ENCODE data around the gene SNRPD2.

SNRPD2 gene

GRCh38 chr19:45713141-45713540 is 21.4 kb upstream of the SNRPD2 start:
- no CpG with 5 or more reads among the region's 15 CpGs for WGBS (ENCODE audit: extremely low coverage, insufficient coverage, insufficient read length)
- Histone ChIP-seq H3K4ac (ENCODE audit: low read depth, low read length) (no peak overlapping the region), H4K91ac (ENCODE audit: low read depth, low read length) (no peak overlapping the region)

GRCh38 chr19:45712699-45713067 is 20.9 kb upstream of the SNRPD2 start:
- H2AFZ ChIP-seq (ENCODE audit: insufficient read depth, low read length, poor library complexity) = no peak overlapping the region
- no peak for DNase-seq
- H4K12ac ChIP-seq (ENCODE audit: low read depth, low read length) = no peak overlapping the region
- no peak overlapping the region for H3K4me2 ChIP-seq (ENCODE audit: low read length)
- H3K4me3 ChIP-seq (ENCODE audit: low read depth, low read length) = no peak overlapping the region
- no peaks in the 10 kb centered on the region for H3K27me3 ChIP-seq (ENCODE audit: insufficient read depth, low read length)
- no CpG with 5 or more reads among the region's 25 CpGs for WGBS (ENCODE audit: extremely low coverage, insufficient coverage, insufficient read length)
- H3K9me3 ChIP-seq (ENCODE audit: insufficient read depth, low read depth, low read length) = no peaks in the 10 kb centered on the region
- no peak overlapping the region for H3K18ac ChIP-seq (ENCODE audit: low read length)
- peaks cover 8% of the 10 kb centered on the region for H3K79me2 ChIP-seq (ENCODE audit: control insufficient read depth, insufficient read depth, low read length, poor library complexity)
- H4K91ac ChIP-seq (ENCODE audit: low read depth, low read length) = no peak overlapping the region
- H3K27ac ChIP-seq (ENCODE audit: low read depth, low read length) = no peak overlapping the region
- no peak overlapping the region for H2BK120ac ChIP-seq (ENCODE audit: insufficient read depth, low read length, poor library complexity)
- no peak overlapping the region for H3K4ac ChIP-seq (ENCODE audit: low read depth, low read length)
- H2AK5ac ChIP-seq (ENCODE audit: low read length) = no peak overlapping the region
- no peak overlapping the region for H3K14ac ChIP-seq (ENCODE audit: low read length)
- no peak overlapping the region for H2BK12ac ChIP-seq (ENCODE audit: low read length)
- peaks cover 27 to 31% of the 10 kb centered on the region in 2 experiments for H3K36me3 ChIP-seq (ENCODE audit: control insufficient read depth in 1 of 2, insufficient read depth in 2 of 2, low read length in 2 of 2)
- H4K8ac ChIP-seq (ENCODE audit: low read depth, low read length) = no peak overlapping the region
- no peak overlapping the region for H2BK5ac ChIP-seq (ENCODE audit: low read depth, low read length, poor library complexity)
- no peak overlapping the region for H3K23ac ChIP-seq (ENCODE audit: low read length)
- H3K79me1 ChIP-seq (ENCODE audit: low read length) = peaks cover 5% of the 10 kb centered on the region
- H3K9ac ChIP-seq (ENCODE audit: low read length) = no peak overlapping the region
- peaks cover 0 to 3% of the 10 kb centered on the region in 2 experiments for H3K4me1 ChIP-seq (ENCODE audit: control insufficient read depth in 1 of 2, insufficient read depth in 2 of 2, low read length in 2 of 2)

More at GRCh38 chr19:45713141-45713540, 21.4 kb upstream of the SNRPD2 start:
- H3K79me2 ChIP-seq (ENCODE audit: control insufficient read depth, insufficient read depth, low read length, poor library complexity) = peaks cover 8% of the 10 kb centered on the region
- H3K14ac ChIP-seq (ENCODE audit: low read length) = no peak overlapping the region
- no peak overlapping the region for H4K12ac ChIP-seq (ENCODE audit: low read depth, low read length)
- H2BK120ac ChIP-seq (ENCODE audit: insufficient read depth, low read length, poor library complexity) = no peak overlapping the region
- no peak overlapping the region for H3K9ac ChIP-seq (ENCODE audit: low read length)
- no peak overlapping the region for H2BK12ac ChIP-seq (ENCODE audit: low read length)
- H3K23ac ChIP-seq (ENCODE audit: low read length) = no peak overlapping the region
- H3K27ac ChIP-seq (ENCODE audit: low read depth, low read length) = no peak overlapping the region
- no peak overlapping the region for H3K4me2 ChIP-seq (ENCODE audit: low read length)
- H3K27me3 ChIP-seq (ENCODE audit: insufficient read depth, low read length) = no peaks in the 10 kb centered on the region
- no peak overlapping the region for H4K8ac ChIP-seq (ENCODE audit: low read depth, low read length)
- no peak overlapping the region for H2AFZ ChIP-seq (ENCODE audit: insufficient read depth, low read length, poor library complexity)
- H2BK5ac ChIP-seq (ENCODE audit: low read depth, low read length, poor library complexity) = no peak overlapping the region
- no peak overlapping the region for H3K4me3 ChIP-seq (ENCODE audit: low read depth, low read length)
- peaks cover 27 to 31% of the 10 kb centered on the region in 2 experiments for H3K36me3 ChIP-seq (ENCODE audit: control insufficient read depth in 1 of 2, insufficient read depth in 2 of 2, low read length in 2 of 2)
- peaks cover 8% of the 10 kb centered on the region for H3K79me1 ChIP-seq (ENCODE audit: low read length)
- DNase-seq = no peak
- H3K18ac ChIP-seq (ENCODE audit: low read length) = no peak overlapping the region
- H3K4me1 ChIP-seq (ENCODE audit: control insufficient read depth in 1 of 2, insufficient read depth in 2 of 2, low read length in 2 of 2) = peaks cover 4 to 7% of the 10 kb centered on the region in 2 experiments
- no peaks in the 10 kb centered on the region for H3K9me3 ChIP-seq (ENCODE audit: insufficient read depth, low read depth, low read length)
- H2AK5ac ChIP-seq (ENCODE audit: low read length) = no peak overlapping the region

- no peak overlapping the region for H3K18ac ChIP-seq (ENCODE audit: low read length)
- H3K14ac ChIP-seq (ENCODE audit: low read length) = no peak overlapping the region
- H3K4me3 ChIP-seq (ENCODE audit: low read depth, low read length) = no peak overlapping the region
- H4K91ac ChIP-seq (ENCODE audit: low read depth, low read length) = no peak overlapping the region
- no peak for DNase-seq
- H3K9me3 ChIP-seq (ENCODE audit: insufficient read depth, low read depth, low read length) = no peaks in the 10 kb centered on the region
- H3K4me2 ChIP-seq (ENCODE audit: low read length) = no peak overlapping the region
- no peaks in the 10 kb centered on the region for H3K27me3 ChIP-seq (ENCODE audit: insufficient read depth, low read length)
- peaks cover 0 to 3% of the 10 kb centered on the region in 2 experiments for H3K4me1 ChIP-seq (ENCODE audit: control insufficient read depth in 1 of 2, insufficient read depth in 2 of 2, low read length in 2 of 2)
- no peak overlapping the region for H3K23ac ChIP-seq (ENCODE audit: low read length)
- H2BK120ac ChIP-seq (ENCODE audit: insufficient read depth, low read length, poor library complexity) = no peak overlapping the region
- no peak overlapping the region for H3K4ac ChIP-seq (ENCODE audit: low read depth, low read length)
- H2AFZ ChIP-seq (ENCODE audit: insufficient read depth, low read length, poor library complexity) = no peak overlapping the region
- peaks cover 4% of the 10 kb centered on the region for H3K79me1 ChIP-seq (ENCODE audit: low read length)
- no peak overlapping the region for H2AK5ac ChIP-seq (ENCODE audit: low read length)
- no peak overlapping the region for H2BK5ac ChIP-seq (ENCODE audit: low read depth, low read length, poor library complexity)
- H4K12ac ChIP-seq (ENCODE audit: low read depth, low read length) = no peak overlapping the region
- peaks cover 27 to 31% of the 10 kb centered on the region in 2 experiments for H3K36me3 ChIP-seq (ENCODE audit: control insufficient read depth in 1 of 2, insufficient read depth in 2 of 2, low read length in 2 of 2)
- H3K79me2 ChIP-seq (ENCODE audit: control insufficient read depth, insufficient read depth, low read length, poor library complexity) = peaks cover 8% of the 10 kb centered on the region
- no peak overlapping the region for H3K9ac ChIP-seq (ENCODE audit: low read length)
- WGBS (ENCODE audit: extremely low coverage, insufficient coverage, insufficient read length) = no CpG with 5 or more reads among the region's 76 CpGs
- H4K8ac ChIP-seq (ENCODE audit: low read depth, low read length) = no peak overlapping the region
- H2BK12ac ChIP-seq (ENCODE audit: low read length) = no peak overlapping the region
- no peak overlapping the region for H3K27ac ChIP-seq (ENCODE audit: low read depth, low read length)
These were observed 20.3 kb upstream of the SNRPD2 start for GRCh38 chr19:45711851-45712698.

DNA sequence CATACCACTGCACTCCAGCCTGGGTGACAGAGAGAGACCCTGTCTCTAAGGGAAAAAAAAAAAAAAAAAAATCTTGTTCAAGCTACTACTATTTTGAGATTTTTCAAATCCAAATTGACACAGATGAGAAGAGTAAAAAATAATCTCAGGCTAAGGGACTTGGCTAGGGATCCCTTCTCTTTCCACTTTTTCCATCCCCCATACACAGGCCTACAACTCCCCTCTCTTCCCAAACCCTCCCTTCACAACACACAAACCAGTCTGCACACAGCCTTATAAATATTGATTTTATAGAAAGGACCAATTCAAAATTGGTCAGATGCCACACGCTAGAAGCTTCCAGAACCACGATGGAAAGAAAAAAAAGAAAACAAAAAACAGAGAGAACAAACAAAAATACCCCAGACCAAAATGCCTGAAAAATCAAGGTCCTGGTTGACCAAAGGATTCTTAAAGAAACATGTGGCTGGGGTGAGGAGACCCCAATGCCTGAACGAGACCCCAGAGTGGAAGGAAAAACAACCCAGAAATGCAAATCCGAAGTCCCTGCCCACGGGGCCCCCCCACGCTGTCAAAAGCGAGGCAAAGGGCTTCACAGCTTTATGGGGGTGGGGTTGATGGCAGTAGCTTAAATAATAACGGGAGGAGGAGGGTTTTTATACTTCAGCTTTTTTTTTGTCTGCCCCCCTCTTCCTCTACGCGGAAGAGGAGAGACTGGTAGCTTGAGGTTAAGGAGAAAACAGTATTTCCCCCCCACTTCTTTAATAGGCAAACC is 18.8 kb upstream of the SNRPD2 start:
- Histone ChIP-seq H2BK120ac (ENCODE audit: insufficient read depth, low read length, poor library complexity) (no peak overlapping the region), H3K27ac (ENCODE audit: low read depth, low read length) (no peak overlapping the region), H3K9ac (ENCODE audit: low read length) (no peak overlapping the region), H2BK12ac (ENCODE audit: low read length) (no peak overlapping the region), H2BK5ac (ENCODE audit: low read depth, low read length, poor library complexity) (no peak overlapping the region), H3K36me3 (ENCODE audit: control insufficient read depth in 1 of 2, insufficient read depth in 2 of 2, low read length in 2 of 2) (peaks cover 27 to 31% of the 10 kb centered on the region in 2 experiments), H4K8ac (ENCODE audit: low read depth, low read length) (no peak overlapping the region), H3K4me2 (ENCODE audit: low read length) (no peak overlapping the region), H3K79me1 (ENCODE audit: low read length) (no peaks in the 10 kb centered on the region), H3K14ac (ENCODE audit: low read length) (no peak overlapping the region), H3K79me2 (ENCODE audit: control insufficient read depth, insufficient read depth, low read length, poor library complexity) (peaks cover 2% of the 10 kb centered on the region), H4K12ac (ENCODE audit: low read depth, low read length) (no peak overlapping the region), H2AK5ac (ENCODE audit: low read length) (no peak overlapping the region), H3K18ac (ENCODE audit: low read length) (no peak overlapping the region), H2AFZ (ENCODE audit: insufficient read depth, low read length, poor library complexity) (no peak overlapping the region), H3K23ac (ENCODE audit: low read length) (no peak overlapping the region), H3K4me3 (ENCODE audit: low read depth, low read length) (no peak overlapping the region), H4K91ac (ENCODE audit: low read depth, low read length) (no peak overlapping the region), H3K4ac (ENCODE audit: low read depth, low read length) (no peak overlapping the region), H3K4me1 (ENCODE audit: control insufficient read depth in 1 of 2, insufficient read depth in 2 of 2, low read length in 2 of 2) (no peaks in the 10 kb centered on the region), H3K27me3 (ENCODE audit: insufficient read depth, low read length) (no peaks in the 10 kb centered on the region), H3K9me3 (ENCODE audit: insufficient read depth, low read depth, low read length) (no peaks in the 10 kb centered on the region)
- no CpG with 5 or more reads among the region's 10 CpGs for WGBS (ENCODE audit: extremely low coverage, insufficient coverage, insufficient read length)
- no peak for DNase-seq

Data from trophoblast cell (in vitro differentiated cells and primary cell).